Neural cell (in vitro differentiated cells): Measurements from ENCODE around the gene LRRC71.

Experiments used
- EP300 ChIP-seq: fragments of 450-650 bp; conservative IDR thresholded peaks from 2 replicates; pipeline ENCODE4 v1.6.1; 2014; ENCODE audit warnings: antibody characterized with exemption, mild to moderate bottlenecking, moderate library complexity; ENCODE audit not compliant: poor library complexity, severe bottlenecking
- MXI1 ChIP-seq: fragments of 450-650 bp; conservative IDR thresholded peaks from 2 replicates; pipeline ENCODE4 v1.6.1; 2014; ENCODE audit warnings: antibody characterized with exemption, mild to moderate bottlenecking; ENCODE audit not compliant: poor library complexity, severe bottlenecking
- POLR2AphosphoS5 ChIP-seq: IDR thresholded peaks from 2 replicates; pipeline ENCODE4 v1.6.1; 2012
- RAD21 ChIP-seq: fragments of 450-650 bp; conservative IDR thresholded peaks from 2 replicates; pipeline ENCODE4 v1.6.1; 2014; ENCODE audit warnings: antibody characterized with exemption, mild to moderate bottlenecking, moderate library complexity
- SMC3 ChIP-seq: fragments of 450-650 bp; conservative IDR thresholded peaks from 2 replicates; pipeline ENCODE4 v1.6.1; 2014; ENCODE audit warnings: antibody characterized with exemption, mild to moderate bottlenecking, moderate library complexity; ENCODE audit not compliant: poor library complexity
- TAF1 ChIP-seq: IDR thresholded peaks from 2 replicates; pipeline ENCODE4 v1.6.1; 2012; ENCODE audit warnings: low read depth
- TF ChIP-seq, protein P1 (sequence below): fragments of 450-650 bp; IDR thresholded peaks from 2 replicates; pipeline ENCODE4 v1.5.1; 2014; ENCODE audit warnings: antibody characterized with exemption, mild to moderate bottlenecking, moderate library complexity; ENCODE audit not compliant: poor library complexity, severe bottlenecking

DNA sequence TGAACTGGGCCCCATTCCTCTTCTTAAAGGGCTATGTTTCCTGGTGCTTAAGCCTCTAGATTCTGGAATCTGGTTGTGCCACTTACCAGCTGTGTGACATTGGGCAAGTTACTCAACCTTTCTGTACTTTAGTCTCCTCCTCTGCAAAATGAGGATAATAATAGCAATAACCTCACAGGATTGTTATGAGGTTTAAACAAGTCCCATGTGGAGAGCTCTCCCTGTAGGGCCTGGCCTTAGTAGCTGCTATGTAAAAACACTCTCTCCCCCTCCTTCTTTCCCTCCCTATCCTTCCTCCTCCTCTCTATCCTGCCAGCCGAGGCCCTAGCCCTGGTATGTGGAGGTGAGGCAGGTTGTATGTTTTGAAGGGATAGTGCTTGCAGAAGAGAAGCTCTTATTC lies 35.1 kb upstream of the LRRC71 start:
- TF ChIP-seq, protein P1, sequence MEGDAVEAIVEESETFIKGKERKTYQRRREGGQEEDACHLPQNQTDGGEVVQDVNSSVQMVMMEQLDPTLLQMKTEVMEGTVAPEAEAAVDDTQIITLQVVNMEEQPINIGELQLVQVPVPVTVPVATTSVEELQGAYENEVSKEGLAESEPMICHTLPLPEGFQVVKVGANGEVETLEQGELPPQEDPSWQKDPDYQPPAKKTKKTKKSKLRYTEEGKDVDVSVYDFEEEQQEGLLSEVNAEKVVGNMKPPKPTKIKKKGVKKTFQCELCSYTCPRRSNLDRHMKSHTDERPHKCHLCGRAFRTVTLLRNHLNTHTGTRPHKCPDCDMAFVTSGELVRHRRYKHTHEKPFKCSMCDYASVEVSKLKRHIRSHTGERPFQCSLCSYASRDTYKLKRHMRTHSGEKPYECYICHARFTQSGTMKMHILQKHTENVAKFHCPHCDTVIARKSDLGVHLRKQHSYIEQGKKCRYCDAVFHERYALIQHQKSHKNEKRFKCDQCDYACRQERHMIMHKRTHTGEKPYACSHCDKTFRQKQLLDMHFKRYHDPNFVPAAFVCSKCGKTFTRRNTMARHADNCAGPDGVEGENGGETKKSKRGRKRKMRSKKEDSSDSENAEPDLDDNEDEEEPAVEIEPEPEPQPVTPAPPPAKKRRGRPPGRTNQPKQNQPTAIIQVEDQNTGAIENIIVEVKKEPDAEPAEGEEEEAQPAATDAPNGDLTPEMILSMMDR: no peak
- TF ChIP-seq TAF1 (no peak), SMC3 (no peak), MXI1 (no peak), RAD21 (no peak), EP300 (no peak), POLR2AphosphoS5 (no peak)
